ELR (cell line): ENCODE data around the gene TBC1D20.

ENCODE experiments used
- DNase-seq: peaks from one replicate; pipeline ENCODE4 v3.0.0-alpha.2; 2015; ENCODE audit warnings: low read depth

The TBC1D20 gene

DNA sequence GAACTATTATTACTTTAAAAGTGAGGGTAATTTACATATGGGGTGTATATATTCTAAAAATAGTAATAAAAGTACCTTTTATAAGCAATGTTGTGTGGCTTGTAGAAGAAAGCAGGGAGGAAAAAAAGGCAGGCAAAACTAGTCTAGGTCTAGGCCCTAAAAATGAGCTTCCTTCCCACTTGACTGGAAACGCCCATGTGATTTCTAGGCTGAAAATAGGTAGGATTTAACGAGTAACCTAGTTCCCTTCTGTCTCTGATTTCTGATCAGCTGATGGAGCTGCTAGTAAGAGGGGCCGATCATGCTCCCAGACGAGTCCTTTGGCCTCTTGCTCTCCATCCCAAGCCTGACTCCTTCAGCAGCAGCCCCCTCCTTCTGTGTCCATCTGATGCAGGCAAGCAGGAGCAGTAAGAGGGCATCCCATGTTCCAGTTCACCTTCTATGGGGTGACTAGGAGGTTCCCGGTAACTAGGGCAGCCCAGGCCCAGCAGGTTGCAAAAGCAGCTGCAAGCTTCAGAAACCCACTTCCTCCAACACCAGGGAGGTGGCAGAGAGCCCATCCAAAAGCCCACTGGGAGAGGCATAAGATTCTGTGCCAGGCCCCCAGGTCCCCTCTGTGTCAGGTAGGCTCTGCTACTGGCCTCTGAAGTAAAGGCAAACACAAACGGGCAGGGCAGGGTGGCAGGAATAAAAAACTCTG lies 24.4 kb downstream of the TBC1D20 start:
- no peak for DNase-seq

DNA sequence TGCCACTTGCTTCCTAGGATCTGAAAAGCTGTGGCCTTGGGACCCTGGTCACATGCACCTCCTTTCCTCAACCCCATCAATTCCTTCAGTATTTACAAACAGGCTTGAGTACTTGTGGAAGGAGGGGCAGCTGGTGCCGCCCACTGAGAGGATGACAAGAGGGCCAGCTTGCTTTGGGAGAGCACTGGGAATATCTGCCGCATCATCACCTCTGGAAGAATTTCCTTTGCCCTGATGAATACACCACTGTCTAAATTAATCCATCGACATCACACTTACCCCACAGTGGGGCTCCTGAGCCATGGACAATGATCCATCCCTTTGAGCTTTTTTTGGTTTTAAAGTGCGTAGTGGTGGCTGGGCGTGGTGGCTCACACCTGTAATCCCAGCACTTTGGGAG lies 25.9 kb downstream of the TBC1D20 start:
- DNase-seq: no peak

DNA sequence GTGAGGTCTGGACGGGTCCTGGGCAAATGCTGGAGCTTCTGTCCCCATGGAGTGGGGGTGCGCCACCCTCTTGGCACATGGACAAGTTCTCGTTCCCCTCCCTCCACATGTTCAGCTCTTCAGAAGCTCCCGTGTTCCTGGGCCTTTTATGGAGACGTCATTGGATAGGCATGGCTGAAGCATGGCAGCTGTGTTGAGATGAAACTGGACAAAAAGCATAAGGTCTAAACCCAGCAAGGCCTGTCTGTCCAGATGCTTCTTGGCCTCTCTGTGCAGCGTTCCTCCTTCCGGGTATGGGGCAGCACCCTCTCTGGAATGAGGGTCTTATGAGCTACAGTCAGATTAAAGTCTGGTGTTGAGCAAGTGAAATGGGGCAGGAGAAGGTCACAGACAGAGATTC lies 26.8 kb downstream of the TBC1D20 start:
- DNase-seq: no peak

DNA sequence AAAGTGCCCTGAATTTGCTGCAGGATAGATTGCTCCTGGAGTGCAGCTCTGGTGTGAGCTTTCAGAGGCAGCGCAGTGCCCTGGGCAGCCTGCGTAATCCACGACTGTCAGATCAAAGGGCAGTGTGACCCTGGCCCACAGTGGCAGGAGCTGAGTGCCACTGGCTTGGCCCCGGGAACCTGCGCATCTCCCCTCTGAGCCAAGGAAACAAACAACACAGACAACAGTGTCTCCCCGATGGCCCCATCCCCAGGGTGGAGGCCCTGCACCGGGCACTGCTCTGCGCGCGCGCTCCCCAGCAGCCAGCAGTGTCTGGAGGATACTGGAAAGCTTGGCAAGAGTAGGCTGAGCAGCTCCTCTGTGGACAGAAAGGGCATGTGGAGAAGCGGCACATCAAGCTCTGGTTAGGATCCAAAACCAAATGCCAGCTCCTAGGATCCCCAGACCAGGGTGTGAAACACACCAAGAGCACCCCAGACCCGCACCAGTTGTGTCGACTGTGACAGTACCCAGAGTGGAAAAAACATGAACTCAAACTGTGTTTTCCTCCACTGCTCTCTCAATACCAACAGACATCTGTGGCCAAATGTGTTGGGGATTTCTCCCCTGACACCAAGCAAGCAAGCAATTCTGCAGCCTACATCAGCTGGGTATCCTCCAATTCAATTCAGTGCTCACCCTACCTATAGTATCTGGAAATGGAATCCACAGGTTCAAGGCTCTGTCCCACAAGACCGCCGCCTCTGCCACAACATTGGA lies 27.5 kb downstream of the TBC1D20 start:
- no peak for DNase-seq

DNA sequence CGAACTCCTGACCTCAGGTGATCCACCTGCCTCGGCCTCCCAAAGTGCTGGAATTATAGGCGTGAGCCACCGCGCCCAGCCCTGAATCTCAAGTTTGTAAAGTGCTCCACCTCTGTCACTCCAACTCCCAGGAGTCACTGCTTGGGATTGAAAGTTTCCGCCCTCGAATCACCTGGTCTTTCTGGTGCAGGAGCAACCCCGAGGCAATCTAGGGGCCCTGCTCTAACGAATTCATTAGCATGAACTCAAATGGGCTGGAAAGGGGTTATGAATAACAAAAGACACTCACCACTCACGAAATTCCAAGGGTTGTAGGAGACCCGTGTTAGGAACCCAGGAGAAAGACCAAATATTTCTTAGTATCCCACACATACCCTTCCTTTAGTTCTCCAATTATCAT lies 28.1 kb downstream of the TBC1D20 start:
- no peak for DNase-seq

DNA sequence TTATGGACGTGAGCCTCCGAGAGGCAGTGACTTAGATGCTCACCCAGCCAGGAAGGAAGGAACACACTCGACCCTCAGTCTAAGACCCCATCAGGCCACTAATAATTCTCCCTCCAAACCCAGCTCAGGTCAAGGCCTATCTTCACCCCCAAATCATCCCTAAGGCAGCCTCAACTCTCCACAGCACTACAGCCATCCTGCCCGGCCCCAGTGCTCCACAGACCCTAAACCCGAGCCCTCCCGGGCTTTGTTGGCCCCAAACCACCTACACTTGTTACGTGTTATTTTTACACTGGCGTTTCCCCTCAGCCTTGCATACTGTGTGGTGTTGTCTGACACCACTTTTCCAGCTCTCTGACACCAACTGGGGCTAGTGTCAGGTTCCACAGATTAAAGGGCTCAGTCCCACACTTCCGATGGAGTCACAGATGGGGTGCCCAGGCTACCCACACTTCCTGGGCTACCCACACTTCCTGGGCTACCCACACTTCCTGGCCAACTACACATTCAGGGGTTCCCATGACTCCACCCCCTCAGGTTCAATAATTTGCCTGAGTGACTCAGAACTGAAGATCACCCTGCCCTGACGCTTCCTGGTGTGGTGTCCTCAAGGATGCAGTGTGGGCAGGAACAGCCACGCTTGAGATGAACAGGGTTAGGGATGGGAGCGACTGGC lies 28.9 kb downstream of the TBC1D20 start:
- peak; percentile 64 for DNase-seq

DNA sequence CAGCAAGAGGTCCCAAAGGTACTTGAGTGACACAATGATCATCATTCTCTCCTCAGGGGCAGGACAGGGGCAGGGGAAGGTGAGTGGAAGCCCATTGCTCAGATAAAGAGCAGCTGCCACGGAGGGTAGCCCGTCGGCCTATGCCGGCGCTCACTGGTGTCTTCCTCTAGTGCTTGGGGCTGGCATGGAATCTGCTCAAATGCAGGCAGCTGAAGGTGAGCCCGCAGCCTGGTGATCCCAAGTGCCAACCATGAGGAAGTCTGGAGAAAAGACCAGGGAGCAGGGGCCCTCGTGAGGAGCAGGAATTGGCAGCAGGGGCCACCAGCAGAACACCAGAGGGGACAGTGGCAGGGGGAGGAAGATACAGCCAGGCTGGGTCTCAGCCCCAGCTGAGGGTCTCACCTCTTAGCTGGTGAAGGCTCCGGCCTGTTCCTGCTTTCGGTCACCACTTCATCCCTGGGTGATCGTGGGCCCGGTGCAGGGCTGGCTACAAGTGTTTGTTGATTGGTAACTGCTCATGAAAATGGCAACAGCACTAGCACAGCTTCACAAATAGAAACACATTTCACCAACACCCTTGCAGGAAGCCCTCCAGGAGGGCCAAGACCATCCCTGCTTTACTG lies 29.5 kb downstream of the TBC1D20 start:
- no peak for DNase-seq

DNA sequence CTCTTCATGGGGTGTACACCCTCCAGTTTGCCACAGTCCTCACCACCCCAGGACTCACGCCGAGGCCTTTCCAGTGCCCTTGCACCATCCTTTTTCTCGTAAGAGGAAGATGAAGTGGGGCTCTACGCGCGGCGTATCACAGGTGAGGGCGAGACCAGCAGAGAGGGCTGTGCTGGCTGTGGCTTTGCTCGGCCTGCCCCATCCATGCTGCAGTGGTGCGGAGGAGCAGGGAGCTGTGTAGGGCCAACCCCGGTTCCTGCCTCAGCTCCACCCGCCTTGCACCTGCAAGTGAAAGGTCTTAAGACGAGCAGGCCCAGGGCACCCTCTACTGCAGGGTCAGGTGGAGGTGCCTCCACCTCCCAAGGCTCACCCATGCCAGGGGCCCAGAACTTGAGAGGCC lies 30.1 kb downstream of the TBC1D20 start:
- no peak for DNase-seq

DNA sequence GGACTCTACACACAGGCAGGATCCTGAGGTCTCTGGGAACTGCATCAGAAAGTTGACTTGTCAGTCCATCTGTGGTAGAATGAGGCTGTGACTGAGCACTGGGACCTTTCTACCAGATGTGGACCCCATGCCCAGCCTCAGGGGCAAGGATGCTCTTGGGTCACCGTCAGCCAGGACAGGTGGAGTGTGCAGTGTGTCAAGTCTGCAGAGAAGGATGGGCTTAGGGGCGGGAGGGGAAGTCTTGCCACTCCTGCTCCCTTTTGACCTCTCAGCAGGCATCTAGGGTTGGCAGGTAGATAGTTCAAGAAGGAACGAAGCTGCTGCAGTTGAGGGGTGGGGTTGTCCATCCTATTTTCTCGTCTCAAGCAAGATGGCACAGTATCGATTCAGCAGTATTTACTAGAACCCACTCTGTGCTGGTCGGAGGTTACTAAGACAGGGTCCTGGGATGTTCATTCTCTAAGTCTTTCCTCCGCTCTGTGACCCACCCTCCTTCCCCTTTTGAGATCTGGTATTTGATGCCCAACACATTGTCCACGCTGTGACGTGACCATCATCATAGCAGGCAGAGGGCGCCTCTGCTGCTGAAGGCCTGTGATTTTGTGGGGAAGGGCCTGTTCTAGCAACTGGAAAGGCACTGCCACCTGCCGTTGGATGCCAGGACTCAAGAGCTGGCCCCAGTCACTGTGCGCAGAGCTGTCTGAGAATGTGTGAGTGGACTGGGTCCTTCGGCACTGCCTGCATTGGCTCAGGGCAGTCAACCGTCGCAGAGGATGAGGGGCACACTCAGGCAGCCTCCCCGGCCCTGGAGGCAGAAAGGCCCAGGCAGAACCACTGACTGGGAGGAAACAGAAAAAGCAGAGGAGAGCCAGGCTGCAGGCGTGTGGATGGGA lies 31.1 kb downstream of the TBC1D20 start:
- peak; percentile 80 for DNase-seq

DNA sequence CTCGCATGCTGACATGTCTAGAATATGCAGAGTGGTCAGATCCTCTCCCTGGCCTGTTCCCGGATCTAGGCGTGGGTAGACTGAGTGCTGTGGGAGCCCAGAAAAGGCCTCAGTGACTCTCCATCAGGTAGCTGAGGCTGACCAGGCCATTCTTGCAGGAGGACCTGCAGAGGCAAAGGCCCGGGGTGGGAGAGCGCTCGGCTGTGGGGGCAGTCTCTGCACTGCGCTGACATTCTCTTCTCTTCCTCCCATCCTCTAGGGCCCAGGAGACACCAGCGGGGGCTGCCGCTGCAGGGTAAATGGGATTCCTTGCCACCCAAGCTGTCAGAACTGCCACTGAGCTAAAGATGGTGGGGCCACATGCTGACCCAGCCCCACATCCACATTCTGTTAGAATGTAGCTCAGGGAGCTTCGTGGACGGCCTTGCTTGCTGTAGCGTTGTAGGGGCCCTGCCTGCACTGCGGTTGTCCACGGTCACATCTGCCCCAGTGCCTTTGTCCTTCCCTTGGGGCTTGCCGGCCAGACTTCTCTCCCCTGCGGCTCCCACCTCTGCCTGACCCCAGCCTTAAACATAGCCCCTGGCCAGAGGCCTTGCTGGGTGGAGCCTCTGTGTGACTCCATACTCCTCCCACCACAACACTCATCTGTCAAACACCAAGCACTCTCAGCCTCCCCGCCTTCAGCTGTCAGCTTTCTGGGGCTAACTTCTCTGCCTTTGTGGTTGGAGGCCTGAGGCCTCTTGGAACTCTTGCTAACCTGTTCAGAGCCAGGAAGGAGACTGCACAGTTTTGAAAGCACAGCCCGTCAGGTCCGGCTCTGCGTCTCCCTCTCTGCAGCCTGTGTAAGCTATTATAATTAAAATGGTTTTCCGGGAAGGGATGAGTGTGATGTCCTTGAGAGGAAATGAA lies 32.0 kb downstream of the TBC1D20 start:
- no peak for DNase-seq

DNA sequence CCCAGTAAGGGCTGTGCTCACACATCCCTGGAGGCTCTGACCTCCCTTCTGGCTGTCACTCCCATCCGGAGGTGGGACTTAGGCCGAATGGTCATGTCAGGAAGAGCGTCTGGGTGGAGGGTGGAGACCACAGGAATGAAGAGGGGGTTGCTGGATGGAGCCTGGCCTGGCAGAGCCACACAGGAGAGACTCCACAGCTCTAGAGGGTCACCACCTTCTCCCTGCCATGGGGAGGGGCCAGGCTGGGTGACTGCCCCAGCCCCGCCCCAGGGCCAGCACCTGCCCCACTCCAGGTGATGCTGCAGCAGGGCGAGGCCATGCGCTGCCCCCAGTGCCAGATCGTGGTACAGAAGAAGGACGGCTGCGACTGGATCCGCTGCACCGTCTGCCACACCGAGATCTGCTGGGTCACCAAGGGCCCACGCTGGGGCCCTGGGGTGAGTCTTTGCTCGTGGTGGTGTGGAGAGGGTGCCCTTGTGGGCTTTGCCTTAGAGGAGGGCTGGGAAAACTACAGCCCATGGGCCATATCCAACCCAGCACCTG lies 33.6 kb downstream of the TBC1D20 start:
- no peak for DNase-seq

DNA sequence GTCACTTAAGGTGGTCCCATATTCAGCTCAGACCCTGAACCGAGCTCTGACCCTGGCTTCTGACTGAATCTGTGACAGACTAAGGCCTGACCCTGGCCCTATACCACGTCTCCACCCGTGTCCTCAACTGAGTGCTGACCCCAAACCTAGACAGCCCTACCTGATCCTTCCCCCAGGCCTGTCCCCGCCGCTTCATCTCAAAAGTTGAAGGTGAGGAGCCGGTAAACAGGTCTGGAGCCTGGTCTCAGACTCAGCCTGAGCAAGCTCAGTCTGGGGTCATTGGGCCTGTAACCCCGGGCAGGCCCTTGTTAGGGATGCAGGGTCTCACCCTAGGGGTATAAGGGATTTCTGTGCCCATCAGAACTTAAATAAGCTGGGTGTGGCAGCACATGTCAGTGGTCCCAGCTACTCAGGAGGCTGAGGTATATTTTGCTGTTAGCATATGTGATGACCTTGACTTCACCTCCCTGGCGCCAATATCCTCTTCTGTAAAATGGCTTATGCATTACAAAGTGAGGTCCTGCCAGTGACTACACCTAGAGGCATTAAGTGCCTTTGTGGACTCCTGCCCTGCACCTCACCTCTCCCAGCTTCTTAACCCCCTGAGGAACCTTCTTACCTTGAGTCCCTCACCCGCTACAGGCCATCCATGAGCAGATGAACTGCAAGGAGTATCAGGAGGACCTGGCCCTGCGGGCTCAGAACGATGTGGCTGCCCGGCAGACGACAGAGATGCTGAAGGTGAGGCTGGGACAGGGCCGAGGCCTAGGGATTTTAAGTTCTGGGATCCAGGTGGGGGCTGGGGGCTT lies 34.3 kb downstream of the TBC1D20 start:
- no peak for DNase-seq

DNA sequence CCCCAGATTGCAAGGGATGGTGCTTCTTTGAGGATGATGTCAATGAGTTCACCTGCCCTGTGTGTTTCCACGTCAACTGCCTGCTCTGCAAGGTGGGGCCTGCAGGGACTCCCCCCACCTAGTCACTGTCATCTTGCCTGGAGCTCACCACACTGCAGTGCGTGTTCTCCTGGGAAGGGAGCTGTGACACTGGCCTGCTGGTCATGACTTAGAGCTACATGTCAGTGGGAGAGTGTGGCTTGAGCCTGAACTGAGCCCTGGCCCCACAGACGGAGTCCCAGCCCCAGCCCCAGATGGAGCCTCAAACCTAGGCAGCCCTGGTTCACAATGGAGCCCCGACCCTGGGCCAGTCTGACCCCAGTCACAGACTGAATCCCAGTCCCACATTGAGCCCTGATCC lies 34.9 kb downstream of the TBC1D20 start:
- no peak for DNase-seq

DNA sequence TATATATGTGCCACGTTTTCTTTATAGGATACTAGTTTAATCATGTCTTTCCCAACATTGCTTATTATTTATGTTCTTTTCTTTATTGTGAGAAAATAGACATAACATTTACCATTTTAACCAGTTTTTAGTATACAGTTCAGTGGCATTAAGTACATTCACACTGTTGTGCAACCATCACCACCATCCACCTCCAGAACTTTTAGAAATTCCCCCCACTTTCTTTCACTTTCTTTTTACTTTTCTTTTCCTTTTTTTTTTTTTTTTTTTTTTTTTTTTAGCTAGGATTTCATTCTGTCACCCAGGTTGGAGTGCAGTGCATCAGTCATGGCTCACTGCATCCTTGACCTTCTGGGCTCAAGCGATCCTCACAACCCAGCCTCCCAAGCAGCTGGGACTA lies 35.8 kb downstream of the TBC1D20 start:
- DNase-seq: no peak

DNA sequence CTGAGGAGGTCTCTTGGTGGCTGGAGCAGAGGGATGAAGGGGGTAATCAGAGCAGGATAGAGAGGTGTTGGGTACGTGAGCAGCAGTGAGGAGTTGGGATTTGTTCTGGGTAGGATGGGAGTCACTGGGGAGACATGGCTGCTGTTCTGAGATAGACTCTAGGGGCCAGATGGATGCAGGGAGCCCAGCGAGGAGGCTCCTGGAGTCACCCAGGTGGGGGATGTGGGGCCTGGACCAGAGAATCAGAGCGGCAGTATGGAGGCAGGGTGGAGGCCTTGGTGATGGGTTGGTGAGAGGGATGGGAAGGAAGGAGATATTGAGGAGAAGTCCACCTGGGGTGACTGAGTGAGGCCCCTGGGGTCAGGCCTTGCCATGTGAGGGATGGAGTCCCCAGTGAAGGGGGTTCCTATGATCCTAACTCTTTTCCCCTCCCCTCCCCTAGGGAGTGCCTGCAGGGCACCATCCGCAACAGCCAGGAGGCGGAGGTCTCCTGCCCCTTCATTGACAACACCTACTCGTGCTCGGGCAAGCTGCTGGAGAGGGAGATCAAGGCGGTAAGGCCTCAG lies 40.6 kb downstream of the TBC1D20 start:
- DNase-seq: no peak

DNA sequence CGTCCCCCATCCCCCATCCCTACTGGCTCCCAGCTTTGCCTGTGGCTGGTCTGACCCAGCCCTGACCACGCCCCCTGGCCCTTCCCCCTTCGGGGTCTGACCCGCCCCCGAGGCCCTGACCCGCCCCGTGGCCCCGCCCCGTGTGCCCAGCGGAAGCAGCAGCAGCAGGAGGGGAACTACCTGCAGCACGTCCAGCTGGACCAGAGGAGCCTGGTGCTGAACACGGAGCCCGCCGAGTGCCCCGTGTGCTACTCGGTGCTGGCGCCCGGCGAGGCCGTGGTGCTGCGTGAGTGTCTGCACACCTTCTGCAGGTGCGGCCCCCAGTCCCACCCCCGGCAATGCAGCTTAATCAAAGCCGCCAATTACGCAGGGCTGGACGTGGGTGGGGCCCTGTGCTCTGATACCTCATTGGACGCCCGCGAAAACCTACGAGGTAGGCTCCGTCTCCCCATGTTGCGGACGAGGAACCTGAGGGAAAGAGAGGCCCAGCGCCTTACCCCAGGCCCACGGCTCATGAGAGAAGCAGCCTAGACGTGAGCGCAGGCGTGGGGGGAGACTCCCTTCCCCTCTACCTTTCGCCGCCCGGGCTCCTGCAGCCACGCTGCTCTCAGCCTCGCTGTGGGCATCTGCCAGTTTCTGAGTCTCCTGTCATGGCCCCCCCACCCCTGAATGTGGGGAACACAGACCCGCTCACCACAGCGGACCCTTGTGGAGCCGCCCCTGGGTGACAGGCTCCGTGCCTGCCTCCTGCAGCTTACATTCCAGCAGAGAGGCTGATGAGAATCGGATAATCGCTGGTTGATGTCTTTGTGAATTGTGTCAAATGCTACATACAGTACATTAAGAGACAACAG lies 41.4 kb downstream of the TBC1D20 start:
- DNase-seq: peak; percentile 30

DNA sequence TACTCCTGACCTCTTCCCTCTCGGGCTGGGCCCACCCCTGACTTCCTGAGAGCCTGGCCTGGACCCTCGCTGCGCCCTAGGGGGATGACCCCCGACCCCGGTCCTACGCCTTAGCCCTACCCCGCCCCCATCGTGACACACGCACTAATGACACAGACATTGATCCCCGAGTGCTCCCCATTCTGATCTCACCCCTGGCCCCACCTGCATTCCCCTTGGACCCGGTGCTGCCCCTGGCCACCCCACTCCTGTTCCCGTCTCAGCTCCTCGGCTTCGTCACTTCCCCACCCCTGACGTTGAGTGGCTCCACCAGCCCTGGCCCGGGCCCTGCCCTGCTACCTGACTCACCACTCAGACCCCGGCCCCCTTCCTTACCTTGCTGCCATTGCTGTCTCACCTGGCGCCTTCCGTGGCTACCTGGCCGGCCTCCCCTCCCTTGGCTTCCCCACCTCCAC lies 42.1 kb downstream of the TBC1D20 start:
- no peak for DNase-seq

DNA sequence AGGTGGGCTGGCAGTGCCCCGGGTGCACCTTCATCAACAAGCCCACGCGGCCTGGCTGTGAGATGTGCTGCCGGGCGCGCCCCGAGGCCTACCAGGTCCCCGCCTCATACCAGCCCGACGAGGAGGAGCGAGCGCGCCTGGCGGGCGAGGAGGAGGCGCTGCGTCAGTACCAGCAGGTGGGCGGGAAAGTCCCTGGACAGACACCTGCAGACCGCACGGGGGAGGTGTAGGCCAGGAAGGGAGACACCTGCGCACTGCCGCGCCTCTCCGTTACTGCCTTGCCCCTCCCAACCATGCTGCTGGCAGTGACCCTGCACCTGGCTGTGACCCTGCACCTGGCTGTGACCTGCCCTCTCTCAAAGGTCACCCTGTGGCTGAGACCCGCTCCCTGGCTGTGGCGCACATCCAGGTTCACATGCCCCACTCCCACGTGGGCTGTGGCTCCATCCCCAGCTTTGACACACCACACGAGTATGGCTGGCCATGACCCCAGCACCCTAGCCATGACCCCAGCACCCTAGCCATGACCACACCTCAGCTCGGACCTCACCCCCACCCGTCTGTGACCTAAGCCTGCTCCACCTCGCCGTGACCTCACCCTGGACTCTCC lies 42.7 kb downstream of the TBC1D20 start:
- DNase-seq: no peak
